IMR-90 (cell line): ENCODE measurements around the gene SLX9. TPM values are rescaled to one million over a fixed set of nuclear protein-coding genes. Genes with fewer than 3 reads are reported as not detected.

ENCODE experiments used
- ATAC-seq: fragments of 200-7000 bp; cut with Tn5 transposase; 2 replicates; pipeline ENCODE4 v1.9.1; 2020; ENCODE audit warnings: low read depth, mild to moderate bottlenecking, moderate library complexity
- BruUV-seq: library from RNA; stranded (reverse); fragments of 400-500 nt; replicated peaks from 2 replicates; lab custom pipeline; 2021; lab: Mats Ljungman, UMichigan
- CTCF ChIA-PET: fragments of 300-600 bp; formaldehyde crosslinking; extraction: SDS; loops from one replicate; lab custom pipeline; 2021; ENCODE audit warnings: antibody characterized with exemption; lab: Yijun Ruan, JAX
- POLR2A ChIA-PET: fragments of 300-600 bp; sonication (Branson Sonifier 250); formaldehyde crosslinking; loops from one replicate; lab custom pipeline; 2022; ENCODE audit warnings: antibody characterized with exemption; ENCODE audit not compliant: unreplicated experiment; lab: Charles Lee
- DNase-seq: peaks from one replicate; pipeline ENCODE4 v3.0.0; 2013
- H2AFZ ChIP-seq: replicated peaks from 2 replicates; pipeline ENCODE3; 2013; ENCODE audit warnings: low read length, mild to moderate bottlenecking; ENCODE audit not compliant: poor library complexity
- H2AK5ac ChIP-seq: 2 replicates; pipeline ENCODE4 v1.6.1; 2013; ENCODE audit warnings: low read depth, low read length, inconsistent platforms
- H2AK9ac ChIP-seq: replicated peaks from 2 replicates; pipeline ENCODE3; 2013; ENCODE audit warnings: mild to moderate bottlenecking, low read depth, low read length, moderate library complexity; ENCODE audit not compliant: poor library complexity
- H2BK120ac ChIP-seq: 2 replicates; pipeline ENCODE4 v1.6.1; 2013; ENCODE audit warnings: low read depth, low read length, inconsistent platforms
- H2BK15ac ChIP-seq: 3 replicates; pipeline ENCODE4 v1.6.1; 2013; ENCODE audit warnings: low read depth, low read length, inconsistent platforms
- H2BK20ac ChIP-seq: 2 replicates; pipeline ENCODE4 v1.6.1; 2013; ENCODE audit warnings: low read depth, mild to moderate bottlenecking, inconsistent platforms, low read length, moderate library complexity
- H2BK5ac ChIP-seq: 2 replicates; pipeline ENCODE4 v1.6.1; 2013; ENCODE audit warnings: mild to moderate bottlenecking, low read depth, low read length, inconsistent platforms; ENCODE audit not compliant: poor library complexity, severe bottlenecking
- H3K14ac ChIP-seq: replicated peaks from 2 replicates; pipeline ENCODE4 v1.6.1; 2013; ENCODE audit warnings: low read depth, low read length, inconsistent platforms
- H3K18ac ChIP-seq: 2 replicates; pipeline ENCODE4 v1.6.1; 2013; ENCODE audit warnings: low read depth, low read length, control low read depth
- H3K23ac ChIP-seq: 2 replicates; pipeline ENCODE4 v1.6.1; 2013; ENCODE audit warnings: low read depth, low read length, inconsistent platforms
- H3K27ac ChIP-seq: 2 replicates; pipeline ENCODE4 v1.5.1; 2013; ENCODE audit warnings: mild to moderate bottlenecking, control low read depth, low read length; ENCODE audit not compliant: insufficient read depth
- H3K27me3 ChIP-seq: 2 replicates; pipeline ENCODE4 v1.6.1; 2013; ENCODE audit warnings: low read length; ENCODE audit not compliant: control insufficient read depth, insufficient read depth
- H3K36me3 ChIP-seq: 2 replicates; pipeline ENCODE4 v1.6.1; 2013; ENCODE audit warnings: low read length, mixed read lengths; ENCODE audit not compliant: control insufficient read depth, insufficient read depth
- H3K4ac ChIP-seq: 2 replicates; pipeline ENCODE4 v1.6.1; 2013; ENCODE audit warnings: low read depth, low read length, inconsistent platforms
- H3K4me1 ChIP-seq: 2 replicates; pipeline ENCODE4 v1.6.1; 2013; ENCODE audit warnings: low read length, mixed read lengths; ENCODE audit not compliant: control insufficient read depth, insufficient read depth
- H3K4me2 ChIP-seq: 2 replicates; pipeline ENCODE4 v1.6.1; 2013; ENCODE audit warnings: low read depth, mild to moderate bottlenecking, control low read depth, low read length, moderate library complexity
- H3K4me3 ChIP-seq: 2 replicates; pipeline ENCODE4 v1.5.1; 2013; ENCODE audit warnings: low read depth, mild to moderate bottlenecking, control low read depth, low read length, moderate library complexity; ENCODE audit not compliant: insufficient read depth
- H3K56ac ChIP-seq: 2 replicates; pipeline ENCODE4 v1.6.1; 2013; ENCODE audit warnings: low read length, inconsistent platforms; ENCODE audit not compliant: insufficient read depth; ENCODE audit errors: extremely low read depth
- H3K79me1 ChIP-seq, 2 experiments: 2 replicates each; pipeline ENCODE4 v1.6.1; 2013; ENCODE audit warnings: low read length in 2 of 2, inconsistent platforms in 1 of 2, low read depth in 1 of 2
- H3K9ac ChIP-seq: 2 replicates; pipeline ENCODE4 v1.6.1; 2013; ENCODE audit warnings: low read depth, low read length, control low read depth
- H3K9me1 ChIP-seq: 2 replicates; pipeline ENCODE4 v1.6.1; 2013; ENCODE audit warnings: low read length, inconsistent platforms; ENCODE audit not compliant: insufficient read depth
- H3K9me3 ChIP-seq: 2 replicates; pipeline ENCODE4 v1.6.1; 2013; ENCODE audit warnings: low read length; ENCODE audit not compliant: control insufficient read depth, insufficient read depth
- H4K20me1 ChIP-seq: 2 replicates; pipeline ENCODE4 v1.6.1; 2013; ENCODE audit warnings: low read length, inconsistent platforms; ENCODE audit not compliant: insufficient read depth
- H4K5ac ChIP-seq: 2 replicates; pipeline ENCODE4 v1.6.1; 2013; ENCODE audit warnings: mild to moderate bottlenecking, low read depth, low read length, control low read depth
- H4K8ac ChIP-seq, 2 experiments: 2 replicates each; pipeline ENCODE4 v1.6.1; 2013; ENCODE audit warnings: low read depth in 2 of 2, low read length in 2 of 2, control low read depth in 1 of 2, inconsistent platforms in 1 of 2
- H4K91ac ChIP-seq: 2 replicates; pipeline ENCODE4 v1.6.1; 2013; ENCODE audit warnings: low read depth, low read length, inconsistent platforms; ENCODE audit not compliant: insufficient read depth
- BHLHE40 ChIP-seq: fragments of 150-350 bp; IDR thresholded peaks from 2 replicates; pipeline ENCODE4 v1.6.1; 2016; ENCODE audit warnings: mild to moderate bottlenecking, low read depth, low read length
- CEBPB ChIP-seq: IDR thresholded peaks from 2 replicates; pipeline ENCODE4 v1.6.1; 2012; ENCODE audit warnings: low read depth, low read length, improper control_type of control experiment
- FOS ChIP-seq: fragments of 150-350 bp; IDR thresholded peaks from 2 replicates; pipeline ENCODE4 v1.6.1; 2016; ENCODE audit warnings: low read depth, low read length
- MAZ ChIP-seq: IDR thresholded peaks from 2 replicates; pipeline ENCODE4 v1.6.1; 2012; ENCODE audit warnings: low read depth, mild to moderate bottlenecking, low read length, improper control_type of control experiment, moderate library complexity, borderline replicate concordance
- NFE2L2 ChIP-seq: fragments of 150-350 bp; IDR thresholded peaks from 2 replicates; pipeline ENCODE4 v1.6.1; 2016; ENCODE audit warnings: low read depth, mild to moderate bottlenecking, low read length
- WGBS, 2 experiments: methylation state at CpG; one replicate each; pipeline versions ENCODE4 v1.1.5 to v1.1.7; 2013; ENCODE audit warnings: missing lambda C conversion rate in 2 of 2; ENCODE audit not compliant: insufficient read length in 1 of 2; ENCODE audit errors: extremely low coverage in 2 of 2; 5-methylcytosine and 5-hydroxymethylcytosine counted together
- dilution Hi-C: fragments of 300-500 bp; cut with HindIII; formaldehyde crosslinking; loops from one replicate; pipeline ENCODE4 v1.14.3; 2018; ENCODE audit warnings: low sequenced_read_pairs; ENCODE audit not compliant: unreplicated experiment
- in situ Hi-C: fragments of 300-500 bp; cut with MboI; formaldehyde crosslinking; loops from 3 replicates; pipeline ENCODE4 v1.14.3; 2019; ENCODE audit warnings: low sequenced_read_pairs, inconsistent platforms, mixed read lengths
- intact Hi-C: fragments of 100-400 bp; cut with micrococcal nuclease; formaldehyde crosslinking; loops from 2 replicates; pipeline ENCODE4 v1.10.0; 2022
- polyA plus RNA-seq, 3 experiments: library from polyadenylated mRNA; depleted of rRNA; stranded (reverse); fragments of >200 nt; gene quantifications; 2 replicates each; pipeline ENCODE4 v1.2.3, GENCODE V29; 2012; ENCODE audit warnings: low replicate concordance in 1 of 3
- total RNA-seq: library from RNA; depleted of rRNA; stranded (reverse); fragments of >200 nt; gene quantifications from 2 replicates; pipeline ENCODE4 v1.2.3, GENCODE V29; 2012

SLX9 gene
- total and polyA plus RNA-seq, 2 of the 4 experiments (the other 2 are of a cell fraction): 10.4 to 21.7 TPM

GRCh38 chr21:44934276-44934675 lies 5.6 kb upstream of the SLX9 start:
- peaks cover 56% of the 10 kb centered on the region for H3K27me3 ChIP-seq

More at GRCh38 chr21:44934276-44934675, 5.6 kb upstream of the SLX9 start:
- Histone ChIP-seq H2AK9ac (no peak overlapping the region), H2BK20ac (no peak overlapping the region), H2BK120ac (no peak overlapping the region), H4K91ac (no peak overlapping the region), H3K27ac (no peak overlapping the region), H3K18ac (no peak overlapping the region), H3K9me1 (peaks cover 8% of the 10 kb centered on the region), H3K9me3 (peaks cover 5% of the 10 kb centered on the region), H2BK15ac (no peak overlapping the region), H3K4ac (no peak overlapping the region), H3K36me3 (no peaks in the 10 kb centered on the region), H4K8ac (no peak overlapping the region), H3K9ac (no peak overlapping the region), H3K4me1 (peaks cover 13% of the 10 kb centered on the region), H3K4me2 (no peak overlapping the region), H3K56ac (no peak overlapping the region), H3K23ac (no peak overlapping the region), H2BK5ac (no peak overlapping the region), H2AFZ (no peak overlapping the region), H3K79me1 (peaks cover 7 to 9% of the 10 kb centered on the region in 2 experiments), H3K14ac (no peak overlapping the region), H3K4me3 (no peak overlapping the region), H2AK5ac (no peak overlapping the region), H4K5ac (no peak overlapping the region), H4K20me1 (peaks cover 26% of the 10 kb centered on the region; the same call in 1 of the 2 replicates)
- intact Hi-C loops: no loop called here
- no peak for TF ChIP-seq MAZ
- no peak for TF ChIP-seq BHLHE40
- no peak for TF ChIP-seq CEBPB
- TF ChIP-seq NFE2L2: no peak
- TF ChIP-seq FOS: no peak
- in situ Hi-C loops: loop anchor here (25.0 kb wide), 1 partner anchor 422 kb away; no protein-coding TSS in a partner anchor
- BruUV-seq: no TSS peak
- WGBS, 2 experiments: 100% methylated on average over 1 of the region's 6 CpGs; no CpG with 5 or more reads in 1 of the 2 experiments
- ATAC-seq: no peak
- ChIA-PET POLR2A (interaction anchor here (0.6 kb wide), 1 partner anchor 637 kb away, joined by 3 read pairs; no protein-coding TSS in a partner anchor), CTCF (no interaction called here)
- DNase-seq: no peak
- dilution Hi-C loops: no loop called here
